Right kidney (tissue), 1 donor: ENCODE data around the gene GTSE1.

ENCODE experiments used
- DNase-seq: peaks from one replicate; pipeline ENCODE4 v3.0.0-alpha.2; 2016

The GTSE1 gene

DNA sequence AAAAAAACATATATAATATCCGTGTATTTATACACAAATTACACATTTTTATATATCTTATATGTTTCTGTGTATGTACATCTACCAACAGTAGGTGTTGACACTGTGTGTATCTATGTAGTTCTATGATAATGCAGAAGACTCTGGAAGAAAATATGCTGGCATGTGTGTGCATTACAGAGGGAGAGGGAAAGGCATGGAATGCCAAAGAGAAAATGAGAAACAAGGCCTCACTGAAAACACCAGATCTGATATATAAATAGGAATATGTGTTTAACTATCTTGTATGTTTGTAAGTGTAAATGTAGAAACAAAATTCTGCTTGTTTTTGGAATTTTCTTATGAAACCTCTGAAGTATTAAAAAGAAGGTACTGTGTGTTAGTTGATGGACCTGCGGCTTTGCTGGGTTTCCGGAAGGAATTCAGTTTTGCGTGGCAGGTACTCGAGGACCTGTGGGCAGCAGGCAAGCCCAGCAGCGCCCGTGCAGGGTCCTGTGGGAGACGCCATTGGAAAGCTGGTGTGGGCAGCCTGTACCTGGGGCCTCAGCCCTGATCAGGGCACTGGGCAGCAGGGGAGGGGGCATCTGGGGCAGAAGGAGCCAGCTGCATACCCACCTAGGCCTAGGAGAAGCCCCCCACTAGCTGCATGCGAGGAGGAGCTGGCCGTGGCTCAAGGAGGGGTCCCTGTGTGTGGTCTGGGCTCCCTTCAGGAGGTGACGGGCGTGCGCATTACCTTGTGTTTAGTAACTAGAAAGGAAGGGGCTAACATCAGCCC is 31.2 kb downstream of the GTSE1 start:
- no peak for DNase-seq

DNA sequence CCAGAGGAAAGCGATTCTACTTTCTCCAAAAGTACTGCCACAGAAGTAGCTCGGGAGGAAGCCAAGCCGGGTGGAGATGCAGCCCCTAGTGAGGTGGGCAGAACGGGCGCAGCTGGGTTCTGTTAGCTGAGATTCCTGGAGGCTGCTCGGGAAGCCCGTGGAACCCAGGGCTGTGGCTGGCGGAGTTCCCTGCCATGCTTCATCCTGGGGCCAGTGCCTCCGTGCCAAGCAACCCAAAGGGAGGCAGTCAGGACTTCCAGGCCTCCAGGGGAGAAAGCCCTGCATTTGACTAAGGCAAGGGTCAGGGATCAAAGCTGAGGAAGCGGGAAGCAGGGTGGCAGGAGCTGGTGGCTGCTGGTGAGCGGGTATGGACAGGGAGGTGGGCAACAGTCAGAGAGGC is 32.1 kb downstream of the GTSE1 start:
- DNase-seq: no peak

DNA sequence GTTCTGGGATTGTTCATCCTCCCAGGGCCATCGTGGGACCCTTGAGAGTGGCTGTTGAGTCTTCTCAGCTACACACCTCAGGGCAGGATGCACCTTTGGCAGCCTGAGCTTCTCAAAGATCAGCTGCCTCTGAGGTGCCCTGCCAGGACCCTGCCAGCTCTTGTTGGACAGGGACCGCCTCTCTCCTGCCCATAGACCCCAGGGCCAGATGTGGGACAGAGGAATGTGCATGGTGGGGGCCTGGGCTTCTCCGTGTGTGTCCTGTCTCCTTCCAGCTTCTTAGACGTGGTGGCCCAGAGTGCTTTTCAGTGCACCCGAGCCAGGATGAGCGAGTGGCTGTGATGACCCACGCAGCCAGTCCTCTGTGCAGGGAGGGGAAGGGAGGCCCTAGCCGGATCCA is 32.9 kb downstream of the GTSE1 start:
- no peak for DNase-seq

DNA sequence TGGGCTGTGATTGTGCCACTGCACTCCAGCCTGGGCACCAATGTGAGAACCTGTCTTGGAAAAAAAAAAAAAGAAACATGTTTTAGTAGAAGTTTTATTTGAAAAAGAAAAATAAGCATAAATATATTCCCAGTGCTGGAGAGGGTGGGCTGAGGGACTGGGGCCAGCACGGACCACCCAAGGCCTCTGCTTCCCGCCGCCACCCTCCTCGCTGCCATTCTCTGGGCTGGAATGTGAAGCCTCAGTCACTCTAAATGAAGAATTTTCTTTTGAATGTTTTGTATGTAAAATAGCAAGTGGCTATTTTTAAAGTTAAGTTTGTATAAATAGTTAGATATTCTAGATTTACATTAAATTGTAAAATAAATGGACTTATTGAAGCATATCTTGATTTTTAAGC is 33.8 kb downstream of the GTSE1 start:
- DNase-seq: no peak

DNA sequence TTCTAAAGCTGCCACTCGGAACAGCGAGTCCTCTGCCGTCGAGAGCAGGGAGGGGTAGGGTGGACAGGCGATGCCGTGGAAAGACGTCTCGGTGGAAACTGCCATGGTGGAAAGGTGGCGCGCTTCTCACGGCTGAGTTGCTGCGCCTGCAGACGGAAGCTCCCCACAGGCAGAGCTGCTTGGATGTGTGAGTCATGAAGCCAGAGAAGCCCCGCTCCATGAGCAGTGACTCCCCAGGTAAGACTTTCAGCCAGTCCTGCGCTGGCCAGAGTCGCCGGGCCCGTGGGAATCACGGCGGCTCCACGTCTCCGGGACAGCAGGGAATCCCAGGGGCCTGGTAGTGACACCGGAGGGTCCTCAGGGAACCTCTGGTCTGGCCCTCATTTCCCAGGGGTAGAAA is 34.8 kb downstream of the GTSE1 start:
- no peak for DNase-seq

DNA sequence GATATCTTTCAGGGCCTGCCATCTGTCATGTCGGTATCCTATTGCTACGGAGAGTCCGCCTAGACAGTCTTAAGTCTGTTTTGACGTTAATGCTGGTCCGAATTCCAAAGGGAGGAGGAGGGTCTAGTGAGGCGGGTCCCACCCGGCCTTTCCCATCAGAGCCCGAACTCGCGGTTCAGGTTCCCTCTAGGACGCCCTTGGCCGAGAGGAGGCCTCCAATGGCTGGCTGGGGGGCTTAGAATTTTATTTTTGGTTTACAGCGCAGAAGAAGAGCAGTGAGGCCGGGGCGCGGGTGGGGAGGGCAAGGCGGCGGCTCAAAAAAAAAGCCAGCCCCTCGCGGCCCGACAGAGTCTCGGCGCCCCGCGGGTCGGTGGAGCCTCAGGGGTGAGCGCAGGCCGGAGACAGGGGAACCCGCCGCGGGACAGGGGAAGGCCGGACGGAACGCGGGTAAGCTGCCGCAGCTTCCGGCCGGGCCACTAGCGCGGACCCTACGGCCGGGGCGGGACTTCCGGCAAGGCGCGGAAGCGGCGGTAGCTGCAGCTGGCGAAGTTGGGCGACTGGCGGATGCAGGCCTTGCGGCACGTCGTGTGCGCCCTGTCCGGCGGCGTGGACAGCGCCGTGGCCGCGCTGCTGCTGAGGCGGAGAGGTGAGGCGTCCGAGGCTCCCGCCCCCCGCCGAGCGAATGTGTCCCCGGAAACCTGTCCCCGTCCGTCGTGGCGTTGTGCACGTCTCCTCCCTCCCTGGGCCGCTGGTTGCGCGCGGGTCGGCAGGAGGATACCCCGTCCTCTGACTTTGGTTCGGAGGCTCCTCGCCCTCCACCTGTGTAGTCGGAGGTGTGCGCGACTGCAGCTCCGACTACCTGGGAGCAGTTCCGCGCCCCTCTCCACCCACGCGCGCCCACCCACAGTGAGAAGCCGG is 38.8 kb downstream of the GTSE1 start, which contains the start of gene TRMU:
Gene TRMU, plus strand, starts transcription at position 514 of the 918 bp plus-strand sequence. Its CDS starts 51 bp downstream, at position 565.
- peak; percentile 91 for DNase-seq

DNA sequence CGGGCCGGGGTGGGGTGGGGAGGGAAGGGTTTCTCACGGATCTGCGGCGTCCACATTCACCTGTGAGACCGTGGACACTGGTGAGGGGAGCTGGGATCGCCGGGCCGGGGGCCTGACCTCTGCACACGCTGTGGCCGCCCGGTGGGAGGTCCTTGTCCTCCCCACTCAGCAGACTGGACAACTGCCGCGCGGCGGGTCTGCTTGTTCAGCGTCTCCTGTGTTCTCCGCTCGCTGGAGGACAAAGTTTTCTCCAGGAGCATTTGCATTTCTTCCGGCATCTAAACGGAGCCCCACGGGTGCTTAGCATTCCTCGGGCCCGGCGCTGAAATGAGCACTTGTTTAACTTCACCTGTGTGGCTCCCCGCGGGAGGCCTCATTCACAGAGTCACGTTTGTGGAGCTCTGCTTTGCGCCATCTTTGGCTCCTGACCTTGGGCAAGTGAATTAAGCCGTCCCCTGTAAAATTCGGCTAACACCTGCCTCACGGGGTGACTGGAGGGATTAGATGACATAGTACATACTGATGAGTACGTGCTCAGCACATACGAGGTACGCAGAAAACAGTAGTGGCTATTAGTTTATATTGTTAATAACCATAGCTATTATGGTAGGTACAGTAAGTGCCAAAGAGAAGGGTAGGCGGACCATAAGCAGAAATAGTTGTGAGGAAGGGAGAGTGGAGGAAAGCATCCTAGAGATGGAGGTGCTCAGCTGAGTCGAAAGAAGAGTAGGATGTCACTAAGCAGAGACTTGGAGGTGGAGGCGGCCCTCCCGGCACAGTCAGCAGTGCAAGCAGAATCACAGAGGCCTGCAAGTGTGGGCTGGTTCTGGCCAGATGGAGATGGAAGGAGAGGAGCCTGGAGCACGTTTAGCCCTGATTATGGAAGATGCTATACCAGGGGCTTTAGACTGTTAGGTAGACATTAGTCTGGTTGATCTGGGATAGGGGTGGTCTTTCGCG is 39.7 kb downstream of the GTSE1 start:
- peak; percentile 46 for DNase-seq

DNA sequence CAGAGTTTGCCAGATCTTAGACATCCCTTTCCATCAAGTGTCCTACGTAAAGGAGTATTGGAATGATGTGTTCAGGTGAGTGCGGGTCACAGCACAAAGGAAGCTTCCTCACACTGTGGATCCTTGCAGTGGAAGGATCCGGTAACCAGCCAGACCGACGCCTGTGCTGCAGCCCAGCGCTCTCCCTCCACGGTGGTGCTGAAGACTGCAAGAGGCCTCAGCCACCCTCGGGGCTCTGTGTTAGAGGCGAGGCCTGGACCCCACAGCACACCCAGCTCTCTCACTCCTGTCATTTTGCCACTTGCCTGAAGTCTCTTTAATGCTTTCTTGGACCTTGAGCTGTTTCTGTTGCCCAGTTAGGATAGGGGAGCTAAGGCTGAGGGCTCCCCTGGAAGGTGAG is 41.2 kb downstream of the GTSE1 start:
- DNase-seq: no peak

DNA sequence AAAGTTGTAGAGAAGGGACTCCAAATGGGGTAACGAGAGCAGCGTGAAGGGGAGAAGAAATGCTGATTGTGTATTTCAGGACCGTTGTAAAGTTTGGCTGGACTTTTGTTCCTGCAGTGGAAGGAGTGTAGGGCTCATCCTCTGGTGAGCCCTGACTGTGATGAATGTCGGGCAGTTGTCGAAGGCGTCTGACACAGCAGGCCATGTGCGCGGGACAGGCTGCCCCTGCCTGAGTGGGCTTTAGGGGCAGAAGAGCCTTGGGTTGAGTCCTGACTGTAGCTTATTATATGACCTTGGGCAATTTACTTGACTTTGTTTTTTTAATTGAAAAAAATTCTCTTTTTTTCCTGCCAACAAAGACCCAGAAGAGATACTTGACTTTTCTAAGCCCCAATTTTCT is 42.0 kb downstream of the GTSE1 start:
- no peak for DNase-seq

DNA sequence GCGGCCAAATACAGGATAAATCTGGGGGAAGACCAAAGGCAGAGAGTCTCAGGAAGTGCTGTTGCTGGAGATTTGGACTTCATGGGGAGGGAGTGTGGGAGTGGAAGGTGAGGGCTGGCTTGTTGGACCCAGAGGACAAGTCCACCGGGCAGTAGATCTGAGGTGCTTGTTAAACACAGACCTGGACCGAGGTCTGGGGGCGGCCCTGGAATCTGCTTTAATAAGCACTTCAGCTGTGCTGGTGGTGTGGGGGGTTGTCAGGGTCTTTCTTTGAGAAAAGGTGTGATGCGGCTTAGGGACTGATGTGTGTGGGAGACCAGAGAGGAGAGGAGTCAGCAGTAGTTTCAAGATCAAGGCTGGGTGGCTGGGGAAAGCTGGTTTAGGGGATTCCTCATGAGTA is 43.3 kb downstream of the GTSE1 start:
- no peak for DNase-seq

DNA sequence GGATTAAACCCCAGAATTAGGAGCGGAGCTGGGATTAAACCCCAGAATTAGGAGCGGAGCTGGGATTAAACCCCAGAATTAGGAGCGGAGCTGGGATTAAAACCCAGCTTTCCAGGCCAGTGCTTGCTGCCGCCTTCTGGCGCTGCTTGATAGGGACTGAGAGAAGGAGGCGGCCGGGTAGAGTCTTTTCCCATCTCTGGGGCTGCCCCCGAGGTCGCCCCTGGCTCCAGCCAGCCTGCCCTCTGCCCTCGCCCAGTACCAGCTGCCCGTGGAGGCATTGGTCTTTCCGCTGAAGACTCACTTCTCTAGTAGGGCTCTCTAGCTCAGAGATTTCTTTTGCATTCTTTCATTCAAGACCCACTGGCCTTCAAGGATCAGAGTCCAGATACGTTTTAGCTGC is 44.0 kb downstream of the GTSE1 start:
- no peak for DNase-seq

DNA sequence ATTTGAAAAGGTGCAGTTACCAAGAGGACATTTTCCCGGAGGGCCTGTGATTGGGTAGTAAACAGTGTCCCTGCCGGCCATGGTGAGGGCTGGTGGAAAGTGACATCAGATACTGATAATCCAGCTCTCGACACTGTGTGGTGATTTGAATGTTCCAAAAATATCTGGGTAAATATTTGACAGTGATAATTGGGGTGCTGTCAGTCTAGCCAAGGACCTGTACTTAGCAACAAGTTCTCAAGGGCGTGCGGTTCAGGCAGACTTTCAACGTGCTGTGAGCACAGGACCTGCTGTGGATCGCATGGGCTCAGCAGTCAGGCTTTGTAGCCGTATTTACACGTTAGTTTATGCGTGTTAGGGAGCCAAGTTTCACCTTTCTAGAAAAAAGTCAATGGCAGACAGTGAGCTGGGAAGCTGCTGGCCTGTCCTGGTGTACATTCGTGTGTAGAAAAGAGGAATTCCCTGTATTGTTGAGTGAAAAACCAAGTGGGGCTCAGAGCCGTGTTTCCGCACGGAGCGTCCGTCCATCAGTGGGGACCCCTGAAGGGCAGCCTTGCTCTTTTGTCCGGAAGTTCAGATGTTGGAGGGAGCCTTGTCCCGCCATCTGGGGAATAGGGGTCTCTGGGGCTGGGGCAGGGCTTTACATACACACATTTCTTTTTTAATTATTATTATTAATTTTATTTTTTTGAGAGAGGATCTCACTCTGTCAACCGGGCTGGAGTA is 50.2 kb downstream of the GTSE1 start:
- DNase-seq: no peak

DNA sequence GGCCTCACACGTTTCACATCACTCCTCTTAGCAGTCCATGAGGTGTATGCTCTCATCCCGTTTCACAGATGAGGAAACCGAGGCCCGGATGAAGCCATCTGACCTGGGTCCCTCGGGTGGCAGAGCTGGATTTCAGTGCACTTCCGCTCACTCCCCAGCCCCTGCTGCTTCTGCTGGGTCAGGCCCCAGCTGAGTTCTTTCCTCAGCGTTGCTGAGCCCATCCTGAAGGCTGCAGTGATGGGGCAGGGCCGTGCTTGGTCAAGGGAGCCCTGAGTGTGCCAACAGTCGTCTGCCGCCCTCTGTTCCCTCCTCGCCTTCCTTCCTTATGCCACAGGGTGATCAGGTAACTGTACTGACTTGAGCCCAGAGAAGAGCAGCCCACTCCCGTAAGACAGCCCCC is 51.0 kb downstream of the GTSE1 start:
- DNase-seq: no peak

DNA sequence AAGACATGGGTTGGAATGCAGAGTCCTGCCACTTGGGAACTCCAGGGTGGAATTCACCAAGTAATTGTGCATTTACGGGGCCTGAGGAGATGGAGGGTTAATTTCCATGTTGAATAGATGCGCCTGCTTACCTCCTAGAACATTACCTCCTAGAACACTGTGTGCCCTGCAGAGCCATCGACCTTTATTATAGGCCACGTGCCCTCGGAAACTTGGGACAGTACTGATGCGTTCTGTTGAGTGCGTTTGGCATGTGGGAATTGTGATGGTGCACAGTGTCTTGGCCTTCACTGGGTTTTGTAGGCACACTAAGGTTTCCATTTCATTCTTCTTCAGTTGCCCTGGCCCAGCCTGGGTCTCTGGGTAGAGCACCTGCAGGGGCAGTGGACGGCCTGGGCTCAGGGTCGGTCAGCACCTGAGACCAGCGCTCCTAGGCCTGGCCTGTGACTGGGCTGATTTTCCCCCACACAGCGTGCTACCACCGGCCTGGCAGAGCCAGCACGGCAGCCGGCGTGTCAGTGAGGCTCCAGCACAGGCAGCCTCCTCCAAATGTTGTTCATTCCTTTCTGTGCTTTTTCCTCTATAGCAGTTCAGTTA is 51.5 kb downstream of the GTSE1 start:
- DNase-seq: no peak

DNA sequence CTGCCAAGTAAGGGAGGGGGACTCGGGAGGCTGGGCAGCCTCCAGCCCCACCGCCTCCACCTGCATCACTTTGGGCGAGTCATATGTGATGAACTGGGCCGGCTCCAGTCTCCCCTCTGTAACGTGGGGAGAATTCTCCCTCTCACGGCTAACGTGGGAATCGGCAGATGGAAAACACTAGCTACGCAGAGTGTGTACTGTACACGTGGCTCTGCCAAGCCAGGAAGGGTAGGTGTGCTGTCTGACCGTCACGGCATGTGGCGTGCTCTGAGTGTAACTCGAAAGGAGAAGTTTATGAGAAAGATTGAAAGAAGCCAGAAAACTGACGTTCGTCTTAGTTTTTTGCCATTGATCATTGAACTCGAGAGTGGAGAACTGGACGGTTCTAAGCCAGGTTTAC is 52.6 kb downstream of the GTSE1 start:
- DNase-seq: no peak

DNA sequence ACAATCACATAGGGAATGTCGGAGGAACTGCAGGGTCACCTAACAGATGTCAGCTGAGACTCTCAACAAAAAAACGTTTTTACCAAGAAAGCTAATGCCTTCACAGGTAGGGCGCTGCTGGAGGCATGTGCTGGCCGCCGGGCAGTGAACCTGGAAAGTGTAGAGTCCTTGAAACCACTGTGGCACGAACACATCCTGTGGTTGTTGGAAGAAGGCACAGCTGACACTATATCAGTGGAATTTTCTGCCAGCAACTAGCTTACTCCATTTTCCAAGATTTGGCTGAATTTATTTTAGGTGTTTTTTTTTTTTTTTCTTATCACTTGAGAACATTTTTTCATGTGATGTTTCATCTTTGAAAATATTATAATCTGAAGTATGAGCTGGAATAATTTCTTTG is 53.0 kb downstream of the GTSE1 start:
- no peak for DNase-seq

DNA sequence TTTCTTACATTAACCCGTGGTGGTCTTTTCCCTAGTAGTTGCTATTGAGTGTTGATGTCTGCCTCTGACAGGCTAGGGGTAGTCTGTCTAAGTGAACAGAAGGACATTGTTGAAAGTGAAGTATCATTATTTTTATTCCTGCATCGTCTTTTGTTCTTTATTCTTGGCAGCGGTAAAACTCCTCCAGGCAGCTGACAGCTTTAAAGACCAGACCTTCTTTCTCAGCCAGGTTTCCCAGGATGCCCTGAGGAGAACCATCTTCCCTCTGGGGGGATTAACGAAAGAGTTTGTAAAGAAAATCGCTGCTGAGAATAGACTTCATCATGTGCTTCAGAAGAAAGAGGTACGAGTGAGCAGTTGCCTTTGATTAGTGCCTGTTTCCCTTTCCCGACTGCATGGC is 53.5 kb downstream of the GTSE1 start:
- DNase-seq: no peak

DNA sequence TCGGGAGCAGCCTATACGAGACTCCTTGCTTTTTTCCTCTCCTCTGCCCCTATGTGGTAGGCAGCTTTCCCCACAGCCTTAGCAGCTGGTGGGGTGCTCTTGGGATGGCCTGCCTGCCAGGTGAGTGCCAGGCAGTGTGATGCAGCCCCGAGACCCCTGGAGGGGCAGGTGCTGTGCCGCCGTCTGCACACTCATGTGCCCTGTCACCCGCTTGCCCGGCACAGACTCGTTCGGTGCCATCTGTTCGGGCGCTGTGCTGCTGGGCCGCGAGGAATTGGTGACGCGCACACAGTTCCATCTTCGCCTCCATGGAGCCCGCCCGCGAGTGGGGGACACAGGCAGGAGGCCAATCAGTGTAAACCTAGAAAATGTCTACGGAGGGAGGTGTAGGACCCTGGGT is 54.0 kb downstream of the GTSE1 start:
- no peak for DNase-seq

DNA sequence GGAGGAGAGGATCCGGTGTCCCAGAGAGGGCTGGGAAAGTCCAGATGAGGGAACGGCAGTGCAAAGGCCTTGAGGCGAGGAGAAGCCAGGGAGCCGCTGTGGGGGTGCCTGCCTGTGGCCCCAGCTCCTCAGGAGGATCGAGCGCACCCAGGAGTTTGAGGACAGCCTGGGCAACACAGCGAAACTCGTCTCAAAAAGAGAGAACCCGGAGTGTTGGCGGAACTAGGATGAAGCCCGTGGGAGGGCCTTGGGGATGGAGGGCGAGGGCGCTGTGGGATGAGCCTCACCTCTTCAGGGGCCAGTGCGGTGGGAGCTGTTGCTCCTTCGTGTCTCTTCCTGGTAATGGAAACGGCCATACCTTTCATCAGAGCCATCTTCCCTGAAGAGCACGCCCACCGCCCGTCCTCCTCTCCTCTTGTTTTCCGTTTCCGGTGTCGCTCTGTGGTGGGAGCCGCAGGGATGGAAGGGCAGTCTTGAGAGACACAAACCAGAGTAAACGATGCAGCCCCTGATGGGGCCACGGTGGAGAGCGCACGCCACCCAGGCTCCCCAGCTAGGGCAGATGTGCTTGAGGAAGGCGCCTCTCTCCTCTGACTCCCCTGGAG is 54.6 kb downstream of the GTSE1 start:
- no peak for DNase-seq

DNA sequence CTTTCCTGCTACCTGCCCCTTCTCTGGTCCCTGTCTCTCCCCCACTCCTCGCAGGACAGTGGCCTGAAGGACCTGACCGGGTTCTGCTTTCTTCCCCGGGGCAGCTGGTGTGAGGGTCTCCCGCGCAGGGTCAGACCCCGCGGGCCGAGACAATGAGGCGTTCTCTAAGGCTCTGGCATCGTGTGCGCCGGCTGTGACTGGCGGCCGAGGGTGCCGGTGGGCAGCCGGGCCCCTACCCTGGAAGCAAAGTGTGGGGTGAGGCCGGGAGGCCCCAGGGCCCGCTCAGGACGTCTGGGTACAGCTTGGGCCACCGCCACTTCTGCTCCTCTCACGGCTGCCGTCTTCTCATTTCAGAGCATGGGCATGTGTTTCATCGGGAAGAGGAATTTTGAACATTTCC is 55.1 kb downstream of the GTSE1 start:
- no peak for DNase-seq

DNA sequence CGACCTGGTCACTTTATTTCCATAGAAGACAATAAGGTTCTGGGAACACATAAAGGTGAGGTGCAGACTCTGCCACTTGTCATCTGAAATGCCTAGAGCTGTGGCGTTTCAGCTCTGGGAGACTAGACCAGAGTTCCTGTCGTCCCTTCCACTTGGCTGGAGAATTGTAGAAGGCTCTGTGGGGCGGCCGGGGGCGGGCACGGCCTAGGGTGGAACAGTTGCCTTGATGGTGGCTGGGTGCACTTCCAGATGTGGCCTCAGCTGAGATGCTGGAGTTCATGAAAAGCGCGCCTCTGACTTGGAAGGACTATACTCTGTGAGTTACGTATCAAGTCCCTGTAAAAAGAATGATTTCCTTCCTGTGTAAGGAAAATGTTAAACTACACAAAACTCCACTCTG is 55.6 kb downstream of the GTSE1 start:
- DNase-seq: no peak
